DOHH2 (cell line): ENCODE data around the gene ZNF581.

ENCODE experiments used
- H3F3A ChIP-seq: fragments of 200-600 bp; sonication (generic), shearing (Covaris generic); 2 replicates; pipeline ENCODE4 v1.6.0; 2016; ENCODE audit warnings: antibody characterized with exemption, mild to moderate bottlenecking; ENCODE audit not compliant: control insufficient read depth, insufficient read depth
- H3K27ac ChIP-seq: fragments of 200-600 bp; sonication (generic); 2 replicates; pipeline ENCODE4 v1.5.1; 2014; ENCODE audit warnings: low read depth, mild to moderate bottlenecking, low read length, moderate library complexity
- H3K27me3 ChIP-seq: fragments of 200-600 bp; sonication (generic); 2 replicates; pipeline ENCODE4 v1.6.1; 2014; ENCODE audit warnings: mild to moderate bottlenecking, low read length, mixed read lengths; ENCODE audit not compliant: control insufficient read depth
- H3K36me3 ChIP-seq: fragments of 200-600 bp; sonication (generic); 2 replicates; pipeline ENCODE4 v1.6.1; 2014; ENCODE audit warnings: mild to moderate bottlenecking, low read length, moderate library complexity, mixed read lengths; ENCODE audit not compliant: control insufficient read depth
- H3K4me1 ChIP-seq: fragments of 200-600 bp; sonication (generic); 2 replicates; pipeline ENCODE4 v1.6.1; 2014; ENCODE audit warnings: mild to moderate bottlenecking, low read length, mixed read lengths; ENCODE audit not compliant: control insufficient read depth
- H3K4me2 ChIP-seq: fragments of 200-600 bp; sonication (generic); 2 replicates; pipeline ENCODE4 v1.6.0; 2014; ENCODE audit warnings: mild to moderate bottlenecking, low read length, moderate library complexity
- H3K4me3 ChIP-seq: fragments of 200-600 bp; sonication (generic); 2 replicates; pipeline ENCODE4 v1.5.1; 2014; ENCODE audit warnings: mild to moderate bottlenecking, low read length, mixed read lengths
- H3K79me2 ChIP-seq: fragments of 200-600 bp; sonication (generic); 2 replicates; pipeline ENCODE4 v1.6.1; 2014; ENCODE audit warnings: mild to moderate bottlenecking, low read length, mixed read lengths; ENCODE audit not compliant: control insufficient read depth
- H3K9me2 ChIP-seq: fragments of 200-600 bp; sonication (generic); replicated peaks from 2 replicates; pipeline ENCODE4 v1.6.1; 2014; ENCODE audit warnings: mild to moderate bottlenecking, low read length, mixed read lengths; ENCODE audit not compliant: control insufficient read depth
- H3K9me3 ChIP-seq: fragments of 200-600 bp; sonication (generic); 2 replicates; pipeline ENCODE4 v1.6.1; 2014; ENCODE audit warnings: antibody characterized with exemption, low read length, mixed read lengths; ENCODE audit not compliant: control insufficient read depth, insufficient read depth
- H4K20me1 ChIP-seq: fragments of 200-600 bp; sonication (generic); 2 replicates; pipeline ENCODE4 v1.6.0; 2014; ENCODE audit warnings: low read depth, mild to moderate bottlenecking, antibody characterized with exemption, low read length, moderate library complexity; ENCODE audit not compliant: control insufficient read depth, insufficient read depth
- CTCF ChIP-seq: fragments of 200-600 bp; sonication (generic); IDR thresholded peaks from one replicate; pipeline ENCODE4 v1.5.1; 2014; ENCODE audit warnings: antibody characterized with exemption, mild to moderate bottlenecking, low read depth, low read length; ENCODE audit not compliant: poor library complexity, severe bottlenecking
- EZH2phosphoT487 ChIP-seq: fragments of 200-600 bp; sonication (generic); IDR thresholded peaks from 2 replicates; pipeline ENCODE4 v1.6.1; 2017; ENCODE audit warnings: borderline replicate concordance, mild to moderate bottlenecking, antibody characterized with exemption, low read length, moderate library complexity, mixed read lengths

The ZNF581 gene

GRCh38 chr19:55658846-55659459, 15.5 kb downstream of the ZNF581 start:
- no peaks in the 10 kb centered on the region for H3K27me3 ChIP-seq
- peaks cover 37% of the 10 kb centered on the region for H4K20me1 ChIP-seq
- no peak for TF ChIP-seq EZH2phosphoT487
- no peaks in the 10 kb centered on the region for H3F3A ChIP-seq
- peak overlapping the region; percentile 85 for H3K4me2 ChIP-seq
- H3K9me3 ChIP-seq, result no peaks in the 10 kb centered on the region
- no peaks in the 10 kb centered on the region for H3K9me2 ChIP-seq
- H3K4me1 ChIP-seq, result peaks cover 32% of the 10 kb centered on the region
- no peak overlapping the region; the same call in 1 of the 2 replicates for H3K27ac ChIP-seq
- H3K79me2 ChIP-seq, result peaks cover 91% of the 10 kb centered on the region
- H3K36me3 ChIP-seq, result peaks cover 91% of the 10 kb centered on the region
- peak overlapping the region; percentile 80 for H3K4me3 ChIP-seq

GRCh38 chr19:55659822-55660221, 16.4 kb downstream of the ZNF581 start:
- H3K4me1 ChIP-seq, result peaks cover 32% of the 10 kb centered on the region
- H3K9me2 ChIP-seq, result no peaks in the 10 kb centered on the region
- H3K27ac ChIP-seq, result 0 out of 2 replicates have a peak overlapping the region, but pooled peaks have one; percentile 11
- H3K27me3 ChIP-seq, result no peaks in the 10 kb centered on the region
- H3K4me2 ChIP-seq, result peak overlapping the region; percentile 85; the same call in 1 of the 2 replicates
- peaks cover 100% of the 10 kb centered on the region for H3K36me3 ChIP-seq
- H4K20me1 ChIP-seq, result peaks cover 39% of the 10 kb centered on the region
- peaks cover 100% of the 10 kb centered on the region for H3K79me2 ChIP-seq
- H3K9me3 ChIP-seq, result no peaks in the 10 kb centered on the region
- no peak overlapping the region for H3K4me3 ChIP-seq
- TF ChIP-seq EZH2phosphoT487 (no peak), CTCF (no peak)
- no peaks in the 10 kb centered on the region for H3F3A ChIP-seq

- Histone ChIP-seq H3K36me3 (peaks cover 97% of the 10 kb centered on the region), H3K9me3 (no peaks in the 10 kb centered on the region), H3F3A (no peaks in the 10 kb centered on the region), H3K27me3 (no peaks in the 10 kb centered on the region), H3K79me2 (peaks cover 98% of the 10 kb centered on the region), H3K27ac (no peak overlapping the region), H3K4me3 (no peak overlapping the region), H3K9me2 (no peaks in the 10 kb centered on the region), H3K4me2 (no peak overlapping the region), H3K4me1 (peaks cover 32% of the 10 kb centered on the region), H4K20me1 (peaks cover 39% of the 10 kb centered on the region)
- TF ChIP-seq CTCF (no peak), EZH2phosphoT487 (no peak)
These were observed 17.0 kb downstream of the ZNF581 start for GRCh38 chr19:55660404-55660803.

GRCh38 chr19:55660991-55661390, 17.5 kb downstream of the ZNF581 start:
- Histone ChIP-seq H3K9me3 (no peaks in the 10 kb centered on the region), H3K27me3 (no peaks in the 10 kb centered on the region), H4K20me1 (peaks cover 39% of the 10 kb centered on the region), H3K79me2 (peaks cover 98% of the 10 kb centered on the region), H3K9me2 (no peaks in the 10 kb centered on the region), H3K4me3 (no peak overlapping the region), H3K27ac (no peak overlapping the region), H3K36me3 (peaks cover 97% of the 10 kb centered on the region), H3K4me1 (peaks cover 32% of the 10 kb centered on the region), H3K4me2 (no peak overlapping the region), H3F3A (no peaks in the 10 kb centered on the region)
- no peak for TF ChIP-seq EZH2phosphoT487
- TF ChIP-seq CTCF, result no peak
